Lung (tissue), 12 donors: Measurements from ENCODE around the gene GRIA4. TPM values are rescaled to one million over a fixed set of nuclear protein-coding genes. Genes with fewer than 3 reads are reported as not detected.

ENCODE experiments used
- ATAC-seq: fragments of 200-7000 bp; cut with Tn5 transposase; one replicate; pipeline ENCODE4 v1.9.1; 2020; ENCODE audit warnings: moderate number of reproducible peaks; ENCODE audit not compliant: insufficient read depth, low FRiP score
- DNase-seq, 3 donors: peaks; one replicate each; pipeline ENCODE4 v3.0.0-alpha.2; 2013 to 2017
- H3K27ac ChIP-seq, 2 donors: one replicate each; pipeline ENCODE4 v1.5.1; 2013; ENCODE audit warnings: mild to moderate bottlenecking in 2 of 2, moderate library complexity in 2 of 2, control low read depth in 1 of 2, inconsistent platforms in 1 of 2, low read depth in 1 of 2, low read length in 1 of 2
- H3K27me3 ChIP-seq, 3 donors: one replicate each; pipeline ENCODE4 v1.5.1; 2013; ENCODE audit warnings: low read length in 2 of 3; ENCODE audit not compliant: control insufficient read depth in 3 of 3, insufficient read depth in 3 of 3
- H3K36me3 ChIP-seq, 4 donors: one replicate each; pipeline ENCODE4 v1.5.1; 2013; ENCODE audit warnings: low read length in 4 of 4, mild to moderate bottlenecking in 1 of 4, moderate library complexity in 1 of 4; ENCODE audit not compliant: control insufficient read depth in 4 of 4, insufficient read depth in 4 of 4
- H3K4me1 ChIP-seq, 5 donors: one replicate each; pipeline ENCODE4 v1.5.1; 2013; ENCODE audit warnings: low read length in 5 of 5, mild to moderate bottlenecking in 2 of 5, moderate library complexity in 1 of 5; ENCODE audit not compliant: control insufficient read depth in 5 of 5, insufficient read depth in 5 of 5
- H3K4me3 ChIP-seq: one replicate; pipeline ENCODE4 v1.5.1; 2013; ENCODE audit warnings: mild to moderate bottlenecking, control low read depth, moderate library complexity
- H3K9ac ChIP-seq, 2 donors: one replicate each; pipeline ENCODE4 v1.5.1; 2013; ENCODE audit warnings: low read length in 2 of 2, control low read depth in 1 of 2; ENCODE audit not compliant: insufficient read depth in 1 of 2
- H3K9me3 ChIP-seq, 4 donors: one replicate each; pipeline ENCODE4 v1.5.1; 2013; ENCODE audit warnings: low read length in 3 of 4, mild to moderate bottlenecking in 1 of 4, moderate library complexity in 1 of 4; ENCODE audit not compliant: control insufficient read depth in 4 of 4, insufficient read depth in 3 of 4
- WGBS, 2 donors: extraction: QIAGEN DNeasy Blood & Tissue Kit; methylation state at CpG; one replicate each; pipeline ENCODE4 v1.1.7; 2013; 5-methylcytosine and 5-hydroxymethylcytosine counted together
- polyA plus RNA-seq, 2 donors: library from polyadenylated mRNA; stranded (reverse); fragments of 200-250 nt; gene quantifications; one replicate each; pipeline ENCODE4 v1.2.1, GENCODE V29; 2013
- total RNA-seq, 2 donors: library from RNA; depleted of rRNA in 1 of 2; stranded (reverse); fragments of >200 nt in 1 of 2; gene quantifications; one replicate each; pipeline ENCODE4 v1.2.1, GENCODE V29; 2014 to 2021
- TF ChIP-seq, protein P1 (sequence below): IDR thresholded peaks from 2 replicates; pipeline ENCODE4 v1.5.1; 2012; ENCODE audit warnings: mild to moderate bottlenecking; ENCODE audit errors: control extremely low read depth, extremely low read depth
- donor health status: control.
- donor health status: control.
- donor health status: Bipolar disorder and iron deficiency.
- donor health status: healthy.
- donor health status: DM: yes; HTN: yes; CAD: no.

Gene GRIA4
- total and polyA plus RNA-seq, 4 donors: 0.12 to 0.77 TPM; not detected in 2

DNA sequence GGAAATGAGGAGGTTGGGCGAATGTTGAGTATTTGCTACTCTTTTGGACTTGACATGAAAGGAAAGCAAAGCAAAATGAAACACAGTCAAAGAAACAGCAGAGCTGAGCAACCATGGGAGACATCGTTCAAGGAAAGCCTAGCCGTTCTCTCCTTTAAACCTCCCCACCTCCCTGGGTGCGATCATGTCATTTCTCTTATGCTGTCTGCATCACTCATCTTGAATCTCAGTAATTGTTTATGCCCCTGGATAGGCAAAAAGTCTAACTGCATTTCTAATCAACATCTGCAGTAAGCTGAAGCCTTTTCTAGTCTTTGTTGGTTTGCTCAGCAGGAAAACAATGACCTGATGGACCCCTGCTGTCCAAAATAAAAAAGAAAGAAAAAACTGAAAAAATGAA lies 305.1 kb downstream of the GRIA4 start:
- Histone ChIP-seq H3K4me1 (peaks cover 0 to 5% (median 0%) of the 10 kb centered on the region in 5 donors), H3K9ac (no peak overlapping the region), H3K36me3 (no peaks in the 10 kb centered on the region), H3K4me3 (no peak overlapping the region), H3K27ac (no peak overlapping the region), H3K9me3 (no peaks in the 10 kb centered on the region), H3K27me3 (no peaks in the 10 kb centered on the region)
- ATAC-seq (no peak), DNase-seq (peak in 1 of 3 donors; percentile 23)
- 70 to 75% methylated on average over 4 of the region's 4 CpGs for WGBS, 2 donors
- TF ChIP-seq, protein P1, sequence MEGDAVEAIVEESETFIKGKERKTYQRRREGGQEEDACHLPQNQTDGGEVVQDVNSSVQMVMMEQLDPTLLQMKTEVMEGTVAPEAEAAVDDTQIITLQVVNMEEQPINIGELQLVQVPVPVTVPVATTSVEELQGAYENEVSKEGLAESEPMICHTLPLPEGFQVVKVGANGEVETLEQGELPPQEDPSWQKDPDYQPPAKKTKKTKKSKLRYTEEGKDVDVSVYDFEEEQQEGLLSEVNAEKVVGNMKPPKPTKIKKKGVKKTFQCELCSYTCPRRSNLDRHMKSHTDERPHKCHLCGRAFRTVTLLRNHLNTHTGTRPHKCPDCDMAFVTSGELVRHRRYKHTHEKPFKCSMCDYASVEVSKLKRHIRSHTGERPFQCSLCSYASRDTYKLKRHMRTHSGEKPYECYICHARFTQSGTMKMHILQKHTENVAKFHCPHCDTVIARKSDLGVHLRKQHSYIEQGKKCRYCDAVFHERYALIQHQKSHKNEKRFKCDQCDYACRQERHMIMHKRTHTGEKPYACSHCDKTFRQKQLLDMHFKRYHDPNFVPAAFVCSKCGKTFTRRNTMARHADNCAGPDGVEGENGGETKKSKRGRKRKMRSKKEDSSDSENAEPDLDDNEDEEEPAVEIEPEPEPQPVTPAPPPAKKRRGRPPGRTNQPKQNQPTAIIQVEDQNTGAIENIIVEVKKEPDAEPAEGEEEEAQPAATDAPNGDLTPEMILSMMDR: no peak

DNA sequence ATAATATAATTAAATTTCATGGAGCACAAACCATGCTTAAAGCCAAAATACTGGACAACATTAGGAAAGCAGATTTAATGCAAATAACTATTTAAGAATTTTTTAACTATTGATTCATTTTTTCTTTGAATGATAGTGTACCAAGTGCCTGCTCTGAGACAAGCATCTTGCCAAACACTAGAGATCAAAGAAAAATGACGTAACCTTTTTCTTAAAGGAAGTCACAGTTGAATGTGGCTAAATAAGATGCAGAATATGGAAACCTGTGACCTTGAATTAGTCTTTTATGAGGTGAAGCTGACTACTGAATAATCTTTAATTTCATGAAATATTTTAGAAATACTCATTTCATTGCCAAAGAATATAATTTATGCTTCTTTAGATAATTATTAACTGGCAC lies 308.2 kb downstream of the GRIA4 start:
- 58 to 69% methylated on average over 1 of the region's 1 CpG for WGBS, 2 donors

DNA sequence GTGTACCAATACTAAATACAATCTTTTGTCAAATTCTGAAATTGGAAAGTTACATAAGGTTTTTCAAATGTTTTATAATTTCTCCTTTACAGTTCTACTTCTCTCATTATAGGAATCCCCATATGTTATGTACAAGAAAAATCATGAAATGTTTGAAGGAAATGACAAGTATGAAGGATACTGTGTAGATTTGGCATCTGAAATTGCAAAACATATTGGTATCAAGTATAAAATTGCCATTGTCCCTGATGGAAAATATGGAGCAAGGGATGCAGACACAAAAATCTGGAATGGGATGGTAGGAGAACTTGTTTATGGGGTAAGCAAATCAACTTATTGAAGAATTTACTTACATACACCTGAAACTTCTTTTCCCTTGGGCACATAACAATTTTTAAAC lies 308.7 kb downstream of the GRIA4 start:
- no peak for ATAC-seq
- no peak overlapping the region for H3K27ac ChIP-seq

More for the DNA sequence above, 308.2 kb downstream of the GRIA4 start:
- Histone ChIP-seq H3K36me3 (no peaks in the 10 kb centered on the region), H3K27me3 (no peaks in the 10 kb centered on the region), H3K4me1 (peaks cover 0 to 8% (median 0%) of the 10 kb centered on the region in 5 donors), H3K9ac (no peak overlapping the region), H3K9me3 (no peaks in the 10 kb centered on the region), H3K4me3 (no peak overlapping the region), H3K27ac (no peak overlapping the region)
- TF ChIP-seq, protein P1: no peak
- DNase-seq (no peak), ATAC-seq (no peak)

More for the DNA sequence above, 308.7 kb downstream of the GRIA4 start:
- H3K4me1 ChIP-seq: peaks cover 0 to 13% (median 0%) of the 10 kb centered on the region in 5 donors
- DNase-seq: no peak
- H3K36me3 ChIP-seq: no peaks in the 10 kb centered on the region
- H3K27me3 ChIP-seq: no peaks in the 10 kb centered on the region
- no peak overlapping the region for H3K4me3 ChIP-seq
- TF ChIP-seq, protein P1: no peak
- H3K9me3 ChIP-seq: no peaks in the 10 kb centered on the region
- H3K9ac ChIP-seq: no peak overlapping the region
